ENCODE measurements around the gene CPNE8. TPM values are rescaled to one million over a fixed set of nuclear protein-coding genes. Genes with fewer than 3 reads are reported as not detected.

The CPNE8 gene
- total and polyA plus RNA-seq, 9 donors, result 4.6 to 16.1 (median 9.5) TPM

GRCh38 chr12:38736821-38737220 lies 168.6 kb downstream of the CPNE8 start:
- Histone ChIP-seq H3K27me3 (no peaks in the 10 kb centered on the region), H3K36me3 (no peaks in the 10 kb centered on the region), H3K4me3 (no peak overlapping the region), H3K4me1 (ENCODE audit: insufficient read depth) (no peaks in the 10 kb centered on the region), H3K9me3 (no peaks in the 10 kb centered on the region), H3K27ac (no peak overlapping the region)
- no peak for TF ChIP-seq POLR2A (IDR thresholded peaks at IDR 0.05)
- TF ChIP-seq CTCF (IDR thresholded peaks at IDR 0.05), result no peak
- no peak for TF ChIP-seq EP300 (IDR thresholded peaks at IDR 0.05)
- intact Hi-C loops (cut with DNase I), result no loop called here
- 70 to 77% (median 74%) methylated on average over 3 of the region's 3 CpGs for WGBS, 3 donors
- DNase-seq, result no peak

GRCh38 chr12:38732761-38733160 lies 172.6 kb downstream of the CPNE8 start:
- TF ChIP-seq POLR2A (IDR thresholded peaks at IDR 0.05), result no peak
- no peak for TF ChIP-seq EP300 (IDR thresholded peaks at IDR 0.05)
- no peak for TF ChIP-seq CTCF (IDR thresholded peaks at IDR 0.05)
- Histone ChIP-seq H3K27ac (no peak overlapping the region), H3K4me3 (no peak overlapping the region), H3K27me3 (no peaks in the 10 kb centered on the region), H3K9me3 (no peaks in the 10 kb centered on the region), H3K4me1 (ENCODE audit: insufficient read depth) (no peaks in the 10 kb centered on the region), H3K36me3 (no peaks in the 10 kb centered on the region)
- intact Hi-C loops (cut with DNase I), result no loop called here
- no peak for DNase-seq

- Histone ChIP-seq H3K4me1 (ENCODE audit: insufficient read depth) (no peaks in the 10 kb centered on the region), H3K9me3 (no peaks in the 10 kb centered on the region), H3K36me3 (no peaks in the 10 kb centered on the region), H3K27ac (no peak overlapping the region), H3K27me3 (no peaks in the 10 kb centered on the region), H3K4me3 (no peak overlapping the region)
- TF ChIP-seq EP300 (IDR thresholded peaks at IDR 0.05), result no peak
- no peak for TF ChIP-seq CTCF (IDR thresholded peaks at IDR 0.05)
- TF ChIP-seq POLR2A (IDR thresholded peaks at IDR 0.05), result no peak
- intact Hi-C loops (cut with DNase I), result no loop called here
- no peak for DNase-seq
- WGBS, 3 donors, result 93 to 98% (median 96%) methylated on average over 1 of the region's 1 CpG
Observed at GRCh38 chr12:38728894-38729293, 176.5 kb downstream of the CPNE8 start.

GRCh38 chr12:38721611-38722252 lies 183.7 kb downstream of the CPNE8 start:
- no peak for DNase-seq
- no peaks in the 10 kb centered on the region for H3K27me3 ChIP-seq
- intact Hi-C loops (cut with DNase I), result no loop called here
- H3K36me3 ChIP-seq, result no peaks in the 10 kb centered on the region
- H3K4me3 ChIP-seq, result no peak overlapping the region
- TF ChIP-seq EP300 (IDR thresholded peaks at IDR 0.05), result no peak
- TF ChIP-seq CTCF (IDR thresholded peaks at IDR 0.05), result no peak
- TF ChIP-seq POLR2A (IDR thresholded peaks at IDR 0.05), result no peak
- H3K9me3 ChIP-seq, result no peaks in the 10 kb centered on the region
- 94 to 97% (median 96%) methylated on average over 9 to 10 of the region's 10 CpGs for WGBS, 3 donors
- H3K27ac ChIP-seq, result no peak overlapping the region
- H3K4me1 ChIP-seq (ENCODE audit: insufficient read depth), result no peaks in the 10 kb centered on the region

Data from ovary (tissue), 9 donors.